ENCODE measurements around the gene FBLN7.
"Not testable (repeated sequence)": the region's sequence is repeated elsewhere in the genome, so short reads cannot be mapped to it uniquely, and the experiment has no call there.

The FBLN7 gene

DNA sequence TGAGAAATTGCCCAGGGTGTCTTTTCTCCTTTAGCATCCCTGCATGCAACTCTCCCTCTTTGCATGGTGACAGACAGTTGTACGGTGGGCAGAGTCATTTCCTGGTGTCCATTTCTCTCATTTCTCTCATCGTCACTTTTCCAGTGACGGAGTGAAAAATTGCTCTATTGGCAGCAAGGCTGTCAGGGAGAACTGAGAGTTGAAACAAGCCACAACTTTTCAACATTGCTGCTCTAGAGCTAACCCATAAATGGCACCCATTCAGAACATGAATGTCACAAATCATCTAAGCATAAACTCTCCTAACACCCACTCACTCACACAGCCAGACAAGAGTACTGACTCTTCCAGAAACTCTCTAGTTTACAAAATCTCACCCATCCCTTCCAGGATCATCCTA, 61.0 kb downstream of the FBLN7 start:
- Mint-ChIP-seq H3K36me3 (peaks cover 6% of the 10 kb centered on the region), H3K9me3 (ENCODE audit: low read depth) (peaks cover under 1% of the 10 kb centered on the region), H3K4me1 (ENCODE audit: low read depth) (peaks cover 17% of the 10 kb centered on the region), H3K27ac (no peak overlapping the region), H3K27me3 (no peaks in the 10 kb centered on the region), H3K4me3 (no peak overlapping the region)

GRCh38 chr2:112201696-112202430, 63.7 kb downstream of the FBLN7 start:
- Mint-ChIP-seq H3K4me3 (no peak overlapping the region), H3K27me3 (no peaks in the 10 kb centered on the region), H3K36me3 (peaks cover 15% of the 10 kb centered on the region), H3K9me3 (ENCODE audit: low read depth) (peaks cover 5% of the 10 kb centered on the region), H3K27ac (no peak overlapping the region), H3K4me1 (ENCODE audit: low read depth) (no peaks in the 10 kb centered on the region)

GRCh38 chr2:112204411-112204810, 66.2 kb downstream of the FBLN7 start:
- Mint-ChIP-seq H3K27ac (no peak overlapping the region), H3K9me3 (ENCODE audit: low read depth) (peaks cover 5% of the 10 kb centered on the region), H3K4me3 (no peak overlapping the region), H3K36me3 (peaks cover 23% of the 10 kb centered on the region), H3K4me1 (ENCODE audit: low read depth) (no peaks in the 10 kb centered on the region), H3K27me3 (no peaks in the 10 kb centered on the region)

- H3K36me3 Mint-ChIP-seq, result peaks cover 33% of the 10 kb centered on the region
- not testable (repeated sequence) for H3K4me1 Mint-ChIP-seq (ENCODE audit: low read depth); H3K27me3 Mint-ChIP-seq; H3K27ac Mint-ChIP-seq; H3K9me3 Mint-ChIP-seq (ENCODE audit: low read depth); H3K4me3 Mint-ChIP-seq
Measured at GRCh38 chr2:112207905-112208304, 69.7 kb downstream of the FBLN7 start.

DNA sequence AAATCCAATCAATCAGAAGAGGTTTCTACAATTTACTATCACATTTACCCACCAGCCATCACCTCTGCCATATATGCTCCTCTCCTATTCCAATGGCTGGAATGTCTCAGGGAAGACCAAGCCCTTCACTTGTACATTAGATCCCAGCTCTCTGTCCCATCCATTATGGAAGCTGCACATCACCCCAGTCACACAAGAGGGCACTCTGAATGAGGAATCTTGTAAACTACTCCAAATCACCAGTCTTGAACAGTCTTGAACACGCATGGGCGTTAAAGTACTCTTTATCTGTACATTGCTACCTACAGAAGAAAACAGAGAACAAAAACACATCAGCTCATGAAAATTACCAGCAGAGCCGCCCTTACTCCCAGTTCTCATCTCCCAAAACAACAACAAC, 78.0 kb downstream of the FBLN7 start:
- H3K27ac Mint-ChIP-seq, result no peak overlapping the region
- no peaks in the 10 kb centered on the region for H3K4me1 Mint-ChIP-seq (ENCODE audit: low read depth)
- H3K4me3 Mint-ChIP-seq, result no peak overlapping the region
- H3K9me3 Mint-ChIP-seq (ENCODE audit: low read depth), result no peaks in the 10 kb centered on the region
- H3K36me3 Mint-ChIP-seq, result peaks cover 27% of the 10 kb centered on the region
- no peaks in the 10 kb centered on the region for H3K27me3 Mint-ChIP-seq

- no peak overlapping the region for H3K4me3 Mint-ChIP-seq
- no peaks in the 10 kb centered on the region for H3K27me3 Mint-ChIP-seq
- H3K27ac Mint-ChIP-seq, result no peak overlapping the region
- no peaks in the 10 kb centered on the region for H3K4me1 Mint-ChIP-seq (ENCODE audit: low read depth)
- H3K36me3 Mint-ChIP-seq, result peaks cover 35% of the 10 kb centered on the region
- no peaks in the 10 kb centered on the region for H3K9me3 Mint-ChIP-seq (ENCODE audit: low read depth)
Measured at GRCh38 chr2:112217854-112218253, 79.7 kb downstream of the FBLN7 start.

GRCh38 chr2:112220186-112220585, 82.0 kb downstream of the FBLN7 start:
- Mint-ChIP-seq H3K27me3 (no peaks in the 10 kb centered on the region), H3K9me3 (ENCODE audit: low read depth) (no peaks in the 10 kb centered on the region), H3K27ac (no peak overlapping the region)

GRCh38 chr2:112220831-112221230, 82.6 kb downstream of the FBLN7 start:
- Mint-ChIP-seq H3K36me3 (peaks cover 38% of the 10 kb centered on the region), H3K9me3 (ENCODE audit: low read depth) (no peaks in the 10 kb centered on the region), H3K4me1 (ENCODE audit: low read depth) (no peaks in the 10 kb centered on the region), H3K27me3 (no peaks in the 10 kb centered on the region), H3K27ac (no peak overlapping the region), H3K4me3 (no peak overlapping the region)

More at GRCh38 chr2:112220186-112220585, 82.0 kb downstream of the FBLN7 start:
- Mint-ChIP-seq H3K4me1 (ENCODE audit: low read depth) (no peaks in the 10 kb centered on the region), H3K4me3 (no peak overlapping the region), H3K36me3 (peaks cover 38% of the 10 kb centered on the region)

GRCh38 chr2:112229348-112229747, 91.2 kb downstream of the FBLN7 start:
- no peak overlapping the region for H3K27ac Mint-ChIP-seq
- H3K36me3 Mint-ChIP-seq, result peaks cover 26% of the 10 kb centered on the region
- no peaks in the 10 kb centered on the region for H3K4me1 Mint-ChIP-seq (ENCODE audit: low read depth)
- H3K27me3 Mint-ChIP-seq, result no peaks in the 10 kb centered on the region
- no peaks in the 10 kb centered on the region for H3K9me3 Mint-ChIP-seq (ENCODE audit: low read depth)
- H3K4me3 Mint-ChIP-seq, result no peak overlapping the region

GRCh38 chr2:112230371-112230770, 92.2 kb downstream of the FBLN7 start:
- no peak overlapping the region for H3K27ac Mint-ChIP-seq
- peaks cover 21% of the 10 kb centered on the region for H3K36me3 Mint-ChIP-seq
- H3K4me3 Mint-ChIP-seq, result no peak overlapping the region
- no peaks in the 10 kb centered on the region for H3K9me3 Mint-ChIP-seq (ENCODE audit: low read depth)
- no peaks in the 10 kb centered on the region for H3K27me3 Mint-ChIP-seq
- no peaks in the 10 kb centered on the region for H3K4me1 Mint-ChIP-seq (ENCODE audit: low read depth)
